ENCODE data around the gene MSL3B.

The MSL3B gene

GRCh38 chr2:233867993-233868532 lies at the start of gene MSL3B:
Gene MSL3B, minus strand, starts transcription at chr2:233868386.
- peak within 1 kb of the TSS; percentile 98 for H3K4me3 Mint-ChIP-seq (ENCODE audit: unreplicated experiment)
- H3K27me3 Mint-ChIP-seq (ENCODE audit: unreplicated experiment), result peaks cover 8% of the 10 kb centered on the region
- no peak for TF ChIP-seq CTCF (IDR thresholded peaks at IDR 0.05; ENCODE audit: partially characterized antibody, unreplicated experiment)
- peaks cover 3% of the 10 kb centered on the region for H3K9me3 Mint-ChIP-seq (ENCODE audit: unreplicated experiment)
- peak; percentile 63 for DNase-seq
- peaks cover 27% of the 10 kb centered on the region for H3K36me3 Mint-ChIP-seq (ENCODE audit: unreplicated experiment)
- H3K27ac Mint-ChIP-seq (ENCODE audit: unreplicated experiment), result peak within 1 kb of the TSS; percentile 97
- no peaks in the 10 kb centered on the region for H3K4me1 Mint-ChIP-seq (ENCODE audit: low read depth, unreplicated experiment)

- no peak for DNase-seq
- Mint-ChIP-seq H3K36me3 (ENCODE audit: unreplicated experiment) (no peaks in the 10 kb centered on the region), H3K9me3 (ENCODE audit: unreplicated experiment) (peaks cover 3% of the 10 kb centered on the region), H3K4me3 (ENCODE audit: unreplicated experiment) (no peak within 1 kb of the TSS), H3K27me3 (ENCODE audit: unreplicated experiment) (no peaks in the 10 kb centered on the region), H3K27ac (ENCODE audit: unreplicated experiment) (no peak within 1 kb of the TSS), H3K4me1 (ENCODE audit: low read depth, unreplicated experiment) (no peaks in the 10 kb centered on the region)
- no peak for TF ChIP-seq CTCF (IDR thresholded peaks at IDR 0.05; ENCODE audit: partially characterized antibody, unreplicated experiment)
These were observed 48.9 kb upstream of the MSL3B start, which contains the start of gene TRPM8 for GRCh38 chr2:233917116-233917515. Gene TRPM8, plus strand, starts transcription at chr2:233917373. Its CDS starts 9,165 bp downstream, at chr2:233926538.

GRCh38 chr2:233915128-233915527 lies 46.9 kb upstream of the MSL3B start:
- no peak overlapping the region for H3K27ac Mint-ChIP-seq (ENCODE audit: unreplicated experiment)
- no peaks in the 10 kb centered on the region for H3K27me3 Mint-ChIP-seq (ENCODE audit: unreplicated experiment)
- no peak overlapping the region for H3K4me3 Mint-ChIP-seq (ENCODE audit: unreplicated experiment)
- no peaks in the 10 kb centered on the region for H3K36me3 Mint-ChIP-seq (ENCODE audit: unreplicated experiment)
- no peaks in the 10 kb centered on the region for H3K4me1 Mint-ChIP-seq (ENCODE audit: low read depth, unreplicated experiment)
- DNase-seq, result no peak
- H3K9me3 Mint-ChIP-seq (ENCODE audit: unreplicated experiment), result peaks cover 3% of the 10 kb centered on the region
- peak; percentile 18 for TF ChIP-seq CTCF (IDR thresholded peaks at IDR 0.05; ENCODE audit: partially characterized antibody, unreplicated experiment)

- Mint-ChIP-seq H3K9me3 (ENCODE audit: unreplicated experiment) (no peaks in the 10 kb centered on the region), H3K4me3 (ENCODE audit: unreplicated experiment) (no peak overlapping the region), H3K27me3 (ENCODE audit: unreplicated experiment) (no peaks in the 10 kb centered on the region), H3K27ac (ENCODE audit: unreplicated experiment) (no peak overlapping the region), H3K4me1 (ENCODE audit: low read depth, unreplicated experiment) (no peaks in the 10 kb centered on the region), H3K36me3 (ENCODE audit: unreplicated experiment) (no peaks in the 10 kb centered on the region)
- TF ChIP-seq CTCF (IDR thresholded peaks at IDR 0.05; ENCODE audit: partially characterized antibody, unreplicated experiment), result no peak
- DNase-seq, result no peak
These were observed 44.7 kb upstream of the MSL3B start for GRCh38 chr2:233912691-233913423.

- H3K4me3 Mint-ChIP-seq (ENCODE audit: unreplicated experiment), result no peak overlapping the region
- no peaks in the 10 kb centered on the region for H3K4me1 Mint-ChIP-seq (ENCODE audit: low read depth, unreplicated experiment)
- no peak for DNase-seq
- H3K27ac Mint-ChIP-seq (ENCODE audit: unreplicated experiment), result no peak overlapping the region
- H3K9me3 Mint-ChIP-seq (ENCODE audit: unreplicated experiment), result peaks cover 5% of the 10 kb centered on the region
- TF ChIP-seq CTCF (IDR thresholded peaks at IDR 0.05; ENCODE audit: partially characterized antibody, unreplicated experiment), result no peak
- peaks cover 3% of the 10 kb centered on the region for H3K36me3 Mint-ChIP-seq (ENCODE audit: unreplicated experiment)
- peaks cover 2% of the 10 kb centered on the region for H3K27me3 Mint-ChIP-seq (ENCODE audit: unreplicated experiment)
These were observed 39.4 kb upstream of the MSL3B start for GRCh38 chr2:233907627-233908026.

Data from glutamatergic neuron (in vitro differentiated cells).